GM21717 (cell line): ENCODE results near the gene PAEP.

Source experiments
- ATAC-seq: cut with Tn5 transposase; IDR thresholded peaks from one replicate; pipeline ENCODE4 v1.9.1; 2021; ENCODE audit warnings: mild to moderate bottlenecking, moderate library complexity; ENCODE audit not compliant: unreplicated experiment

The PAEP gene

GRCh38 chr9:135612981-135613910 is 51.7 kb downstream of the PAEP start:
- no peak for ATAC-seq

- ATAC-seq, result no peak
Measured at GRCh38 chr9:135613946-135614805, 52.6 kb downstream of the PAEP start.

- no peak for ATAC-seq
Measured at GRCh38 chr9:135614821-135615665, 53.5 kb downstream of the PAEP start.

GRCh38 chr9:135615666-135616618 is 54.4 kb downstream of the PAEP start:
- ATAC-seq, result no peak
